Sigmoid colon (tissue), 7 donors: Measurements from ENCODE around the gene CALML3. TPM values are rescaled to one million over a fixed set of nuclear protein-coding genes. Genes with fewer than 3 reads are reported as not detected.

Source experiments
- DNase-seq: peaks from one replicate; pipeline ENCODE4 v3.0.0-alpha.2; 2019
- H3K27ac ChIP-seq, 4 donors: fragments of 200-600 bp; sonication (generic); one replicate each; pipeline ENCODE4 v1.5.1; 2016 to 2019; ENCODE audit warnings: mild to moderate bottlenecking in 1 of 4
- H3K27me3 ChIP-seq, 3 donors: fragments of 200-600 bp; sonication (generic); one replicate each; pipeline ENCODE4 v1.5.1; 2019; ENCODE audit warnings: mild to moderate bottlenecking in 1 of 3
- H3K36me3 ChIP-seq, 4 donors: fragments of 200-600 bp; sonication (generic); one replicate each; pipeline ENCODE4 v1.5.1; 2016 to 2019
- H3K4me1 ChIP-seq, 4 donors: fragments of 200-600 bp; sonication (generic); one replicate each; pipeline ENCODE4 v1.5.1; 2017 to 2019
- H3K4me3 ChIP-seq, 4 donors: fragments of 200-600 bp; sonication (generic); one replicate each; pipeline ENCODE4 v1.5.1; 2017 to 2019; ENCODE audit warnings: mild to moderate bottlenecking in 2 of 4, moderate library complexity in 1 of 4
- H3K9me3 ChIP-seq, 4 donors: fragments of 200-600 bp in 3 of 4; sonication (generic) in 3 of 4; one replicate each; pipeline versions ENCODE4 v1.5.1 to v1.6.1; 2013 to 2019
- CTCF ChIP-seq, 4 experiments: fragments of 450-650 bp in 3 of 4; fragments of 200-600 bp in 1 of 4; IDR thresholded peaks; one replicate each; pipeline ENCODE4 v1.5.1; 2016 to 2019; ENCODE audit warnings: antibody characterized with exemption in 4 of 4, mild to moderate bottlenecking in 3 of 4, moderate library complexity in 2 of 4
- EP300 ChIP-seq, 4 donors: sonication (generic); formaldehyde crosslinking; IDR thresholded peaks; one replicate each; pipeline ENCODE4 v1.6.1; 2017; ENCODE audit warnings: antibody characterized with exemption in 4 of 4
- POLR2A ChIP-seq, 2 donors: fragments of 450-650 bp; IDR thresholded peaks; one replicate each; pipeline ENCODE4 v1.6.1; 2016; ENCODE audit warnings: antibody characterized with exemption in 2 of 2, mild to moderate bottlenecking in 2 of 2, moderate library complexity in 2 of 2
- POLR2AphosphoS5 ChIP-seq, 4 donors: sonication (generic); formaldehyde crosslinking; IDR thresholded peaks; one replicate each; pipeline ENCODE4 v1.6.1; 2017; ENCODE audit warnings: antibody characterized with exemption in 4 of 4
- WGBS, 2 donors: extraction: QIAGEN DNeasy Blood & Tissue Kit; methylation state at CpG; one replicate each; pipeline ENCODE4 v1.1.7; 2013; 5-methylcytosine and 5-hydroxymethylcytosine counted together
- intact Hi-C: fragments of 100-400 bp; cut with DNase I; formaldehyde crosslinking; loops from one replicate; pipeline ENCODE4 v1.15.1; 2023
- polyA plus RNA-seq, 3 donors: library from polyadenylated mRNA; stranded (reverse); fragments of 200-250 nt; gene quantifications; one replicate each; pipeline ENCODE4 v1.2.3, GENCODE V29; 2013
- total RNA-seq, 4 donors: library from RNA; depleted of rRNA; stranded (reverse); fragments of >200 nt; gene quantifications; one replicate each; pipeline ENCODE4 v1.1.0, GENCODE V29; 2016
- donor health status: healthy with polysubstance abuse.
- donor health status: Bipolar disorder and iron deficiency.
- donor health status: healthy.

CALML3 gene
- total and polyA plus RNA-seq, 7 donors, result 0.15 TPM; not detected in 6

- Histone ChIP-seq H3K9me3 (no peaks in the 10 kb centered on the region), H3K27me3 (no peaks in the 10 kb centered on the region), H3K27ac (peak overlapping the region in 1 of 4 donors; percentile 32), H3K36me3 (no peaks in the 10 kb centered on the region), H3K4me1 (peaks cover 0 to 14% (median 0%) of the 10 kb centered on the region in 4 donors), H3K4me3 (no peak overlapping the region)
- peak; percentile 24 for DNase-seq
- intact Hi-C loops, result no loop called here
- TF ChIP-seq CTCF (IDR thresholded peaks at IDR 0.05) (no peak), POLR2A (IDR thresholded peaks at IDR 0.05) (no peak), EP300 (IDR thresholded peaks at IDR 0.05) (no peak), POLR2AphosphoS5 (IDR thresholded peaks at IDR 0.05) (no peak)
- 74 to 77% methylated on average over 2 of the region's 2 CpGs for WGBS, 2 donors
Measured at GRCh38 chr10:5506246-5506645, 18.5 kb upstream of the CALML3 start.

GRCh38 chr10:5506751-5507648 lies 17.8 kb upstream of the CALML3 start:
- H3K36me3 ChIP-seq, result no peaks in the 10 kb centered on the region
- peak; percentile 56 for DNase-seq
- peak overlapping the region in 1 of 4 donors; percentile 59 for H3K27ac ChIP-seq
- TF ChIP-seq EP300 (IDR thresholded peaks at IDR 0.05) (no peak), POLR2AphosphoS5 (IDR thresholded peaks at IDR 0.05) (no peak), POLR2A (IDR thresholded peaks at IDR 0.05) (no peak), CTCF (IDR thresholded peaks at IDR 0.05) (no peak)
- no peaks in the 10 kb centered on the region for H3K9me3 ChIP-seq
- intact Hi-C loops, result no loop called here
- no peaks in the 10 kb centered on the region for H3K27me3 ChIP-seq
- H3K4me3 ChIP-seq, result no peak overlapping the region
- 88 to 89% methylated on average over 19 of the region's 19 CpGs for WGBS, 2 donors
- H3K4me1 ChIP-seq, result peaks cover 0 to 14% (median 0%) of the 10 kb centered on the region in 4 donors

GRCh38 chr10:5507649-5508131 lies 17.1 kb upstream of the CALML3 start:
- DNase-seq, result peak; percentile 41
- Histone ChIP-seq H3K36me3 (no peaks in the 10 kb centered on the region), H3K4me1 (peaks cover 0 to 14% (median 0%) of the 10 kb centered on the region in 4 donors), H3K9me3 (no peaks in the 10 kb centered on the region), H3K27ac (peak overlapping the region in 1 of 4 donors; percentile 59), H3K4me3 (no peak overlapping the region), H3K27me3 (no peaks in the 10 kb centered on the region)
- 90% methylated on average over 14 of the region's 14 CpGs for WGBS, 2 donors
- intact Hi-C loops, result no loop called here
- TF ChIP-seq CTCF (IDR thresholded peaks at IDR 0.05), result no peak
- no peak for TF ChIP-seq EP300 (IDR thresholded peaks at IDR 0.05)
- TF ChIP-seq POLR2A (IDR thresholded peaks at IDR 0.05), result no peak
- no peak for TF ChIP-seq POLR2AphosphoS5 (IDR thresholded peaks at IDR 0.05)

GRCh38 chr10:5508161-5508604 lies 16.6 kb upstream of the CALML3 start:
- peak; percentile 47 for DNase-seq
- H3K36me3 ChIP-seq, result no peaks in the 10 kb centered on the region
- H3K4me1 ChIP-seq, result peaks cover 0 to 14% (median 0%) of the 10 kb centered on the region in 4 donors
- peak overlapping the region in 1 of 4 donors; percentile 59 for H3K27ac ChIP-seq
- intact Hi-C loops, result no loop called here
- TF ChIP-seq EP300 (IDR thresholded peaks at IDR 0.05), result no peak
- TF ChIP-seq POLR2AphosphoS5 (IDR thresholded peaks at IDR 0.05), result no peak
- no peak for TF ChIP-seq POLR2A (IDR thresholded peaks at IDR 0.05)
- TF ChIP-seq CTCF (IDR thresholded peaks at IDR 0.05), result no peak
- WGBS, 2 donors, result 96 to 97% methylated on average over 18 of the region's 18 CpGs
- no peak overlapping the region for H3K4me3 ChIP-seq
- H3K9me3 ChIP-seq, result no peaks in the 10 kb centered on the region
- H3K27me3 ChIP-seq, result no peaks in the 10 kb centered on the region
